Activated B cell treated with CpG ODN at 0.5 μM for 24 hours (primary cell): Measurements from ENCODE around the gene SYNDIG1L. TPM values are rescaled to one million over a fixed set of nuclear protein-coding genes. Genes with fewer than 3 reads are reported as not detected.

Experiments
- ATAC-seq: fragments of 200-7000 bp; cut with Tn5 transposase; one replicate; pipeline ENCODE4 v1.10.0; 2021; ENCODE audit warnings: low read depth, mild to moderate bottlenecking, moderate library complexity
- CTCF ChIA-PET: fragments of 350-600 bp; sonication (Branson Sonifier 250); formaldehyde crosslinking; loops from one replicate; lab custom pipeline; 2021; ENCODE audit warnings: antibody characterized with exemption; lab: Charles Lee
- POLR2A ChIA-PET: fragments of 350-600 bp; sonication (Branson Sonifier 250); formaldehyde crosslinking; loops from one replicate; lab custom pipeline; 2021; ENCODE audit warnings: antibody characterized with exemption; lab: Charles Lee
- DNase-seq: peaks from one replicate; pipeline ENCODE4 v3.0.0; 2022
- H3K27ac Mint-ChIP-seq: one replicate; pipeline ENCODE4 v1.8.0; 2020; ENCODE audit warnings: mixed read lengths
- H3K27me3 Mint-ChIP-seq: one replicate; pipeline ENCODE4 v1.8.0; 2021; ENCODE audit warnings: mixed read lengths
- H3K36me3 Mint-ChIP-seq: one replicate; pipeline ENCODE4 v1.8.0; 2021; ENCODE audit warnings: low read depth, mixed read lengths
- H3K4me1 Mint-ChIP-seq: one replicate; pipeline ENCODE4 v1.8.0; 2021; ENCODE audit warnings: mixed read lengths
- H3K4me3 Mint-ChIP-seq: one replicate; pipeline ENCODE4 v1.8.0; 2020; ENCODE audit warnings: mild to moderate bottlenecking, mixed read lengths
- H3K9me3 Mint-ChIP-seq: one replicate; pipeline ENCODE4 v1.8.0; 2020; ENCODE audit warnings: mixed read lengths
- intact Hi-C: fragments of 100-400 bp; cut with micrococcal nuclease; formaldehyde crosslinking; loops from one replicate; pipeline ENCODE4 v1.15.1; 2024
- total RNA-seq: library from RNA; stranded (reverse); gene quantifications from 2 replicates; pipeline ENCODE4 v1.2.3, GENCODE V29; 2022
- TF ChIP-seq, protein P1 (sequence below): fragments of 200-600 bp; IDR thresholded peaks from one replicate; pipeline ENCODE4 v1.8.0; 2022; ENCODE audit warnings: antibody characterized with exemption, mild to moderate bottlenecking

Gene SYNDIG1L
- total RNA-seq, 1 donor from 2014 or later, result not detected

GRCh38 chr14:74412753-74413152, 13.3 kb downstream of the SYNDIG1L start:
- intact Hi-C loops, result no loop called here
- ChIA-PET POLR2A (no interaction called here), CTCF (no interaction called here)
- Mint-ChIP-seq H3K27ac (no peak overlapping the region), H3K36me3 (no peaks in the 10 kb centered on the region), H3K27me3 (peaks cover 15% of the 10 kb centered on the region), H3K9me3 (no peaks in the 10 kb centered on the region), H3K4me3 (no peak overlapping the region), H3K4me1 (peaks cover 5% of the 10 kb centered on the region)
- no peak for DNase-seq
- ATAC-seq, result no peak
- TF ChIP-seq, protein P1, sequence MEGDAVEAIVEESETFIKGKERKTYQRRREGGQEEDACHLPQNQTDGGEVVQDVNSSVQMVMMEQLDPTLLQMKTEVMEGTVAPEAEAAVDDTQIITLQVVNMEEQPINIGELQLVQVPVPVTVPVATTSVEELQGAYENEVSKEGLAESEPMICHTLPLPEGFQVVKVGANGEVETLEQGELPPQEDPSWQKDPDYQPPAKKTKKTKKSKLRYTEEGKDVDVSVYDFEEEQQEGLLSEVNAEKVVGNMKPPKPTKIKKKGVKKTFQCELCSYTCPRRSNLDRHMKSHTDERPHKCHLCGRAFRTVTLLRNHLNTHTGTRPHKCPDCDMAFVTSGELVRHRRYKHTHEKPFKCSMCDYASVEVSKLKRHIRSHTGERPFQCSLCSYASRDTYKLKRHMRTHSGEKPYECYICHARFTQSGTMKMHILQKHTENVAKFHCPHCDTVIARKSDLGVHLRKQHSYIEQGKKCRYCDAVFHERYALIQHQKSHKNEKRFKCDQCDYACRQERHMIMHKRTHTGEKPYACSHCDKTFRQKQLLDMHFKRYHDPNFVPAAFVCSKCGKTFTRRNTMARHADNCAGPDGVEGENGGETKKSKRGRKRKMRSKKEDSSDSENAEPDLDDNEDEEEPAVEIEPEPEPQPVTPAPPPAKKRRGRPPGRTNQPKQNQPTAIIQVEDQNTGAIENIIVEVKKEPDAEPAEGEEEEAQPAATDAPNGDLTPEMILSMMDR, result no peak

GRCh38 chr14:74411671-74412070, 14.3 kb downstream of the SYNDIG1L start:
- DNase-seq, result no peak
- Mint-ChIP-seq H3K9me3 (no peaks in the 10 kb centered on the region), H3K36me3 (no peaks in the 10 kb centered on the region), H3K4me1 (peaks cover 14% of the 10 kb centered on the region), H3K4me3 (no peak overlapping the region), H3K27me3 (peaks cover 11% of the 10 kb centered on the region), H3K27ac (no peak overlapping the region)
- TF ChIP-seq, protein P1, result no peak
- intact Hi-C loops, result no loop called here
- POLR2A ChIA-PET, result no interaction called here
- ATAC-seq, result no peak
- CTCF ChIA-PET, result no interaction called here

DNA sequence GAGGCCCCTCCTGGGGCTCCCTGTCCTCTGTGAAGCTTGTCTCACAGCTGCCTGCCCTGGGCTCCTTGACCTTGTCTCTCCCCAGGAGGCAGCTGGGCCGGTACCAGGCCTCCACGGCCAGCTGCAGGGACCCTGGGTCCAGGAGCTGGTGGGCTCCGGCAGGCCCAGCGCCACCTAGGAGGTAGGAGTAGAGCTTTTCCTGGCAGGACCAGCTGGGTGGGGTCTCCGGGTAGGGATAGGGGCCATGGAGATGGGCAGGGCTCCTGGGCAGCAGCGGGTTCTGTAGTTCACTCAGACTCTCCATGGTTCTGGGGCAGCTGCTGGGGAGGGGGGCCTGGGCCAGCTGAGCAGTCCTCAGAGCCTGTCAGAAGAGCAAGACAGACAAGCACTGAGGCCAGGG, 16.6 kb downstream of the SYNDIG1L start:
- CTCF ChIA-PET, result no interaction called here
- ATAC-seq (no peak), DNase-seq (no peak)
- H3K27me3 Mint-ChIP-seq, result peaks cover 5% of the 10 kb centered on the region
- intact Hi-C loops, result no loop called here
- H3K27ac Mint-ChIP-seq, result no peak overlapping the region
- H3K36me3 Mint-ChIP-seq, result no peaks in the 10 kb centered on the region
- TF ChIP-seq, protein P1, result no peak
- H3K4me3 Mint-ChIP-seq, result no peak overlapping the region
- POLR2A ChIA-PET, result no interaction called here
- no peaks in the 10 kb centered on the region for H3K9me3 Mint-ChIP-seq
- H3K4me1 Mint-ChIP-seq, result peaks cover 16% of the 10 kb centered on the region

- no peak overlapping the region for H3K4me3 Mint-ChIP-seq
Observed at GRCh38 chr14:74408870-74409269, 17.1 kb downstream of the SYNDIG1L start.

DNA sequence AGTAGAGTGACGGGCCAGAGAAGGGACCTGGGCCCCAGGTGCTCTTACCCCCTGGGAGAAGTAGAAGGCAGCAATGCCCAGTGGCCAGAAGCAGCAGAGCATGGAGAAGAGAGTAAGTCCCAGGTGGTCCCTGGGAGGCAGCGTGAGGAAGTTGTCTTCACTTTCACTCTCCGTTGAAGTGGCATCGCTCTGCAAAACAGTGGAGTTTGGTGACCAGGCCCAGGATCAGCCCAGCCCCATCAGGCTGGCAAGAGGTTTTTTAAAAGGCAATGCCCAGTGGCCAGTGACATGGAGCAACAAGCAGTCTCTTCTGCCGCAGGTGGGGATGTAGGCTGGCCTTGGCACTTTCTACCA, 18.2 kb downstream of the SYNDIG1L start:
- Mint-ChIP-seq H3K27me3 (peaks cover 2% of the 10 kb centered on the region), H3K9me3 (no peaks in the 10 kb centered on the region), H3K4me3 (no peak overlapping the region), H3K27ac (peak overlapping the region; percentile 13), H3K4me1 (peaks cover 33% of the 10 kb centered on the region), H3K36me3 (no peaks in the 10 kb centered on the region)
- POLR2A ChIA-PET, result no interaction called here
- CTCF ChIA-PET, result no interaction called here
- DNase-seq, result no peak
- intact Hi-C loops, result no loop called here
- TF ChIP-seq, protein P1, result no peak
- ATAC-seq, result peak; percentile 25

More at GRCh38 chr14:74408870-74409269, 17.1 kb downstream of the SYNDIG1L start:
- CTCF ChIA-PET, result no interaction called here
- intact Hi-C loops, result no loop called here
- TF ChIP-seq, protein P1, result no peak
- H3K27ac Mint-ChIP-seq, result no peak overlapping the region
- no peak for ATAC-seq
- POLR2A ChIA-PET, result no interaction called here
- H3K4me1 Mint-ChIP-seq, result peaks cover 22% of the 10 kb centered on the region
- DNase-seq, result no peak
- H3K27me3 Mint-ChIP-seq, result peaks cover 2% of the 10 kb centered on the region
- H3K36me3 Mint-ChIP-seq, result no peaks in the 10 kb centered on the region
- H3K9me3 Mint-ChIP-seq, result no peaks in the 10 kb centered on the region
